Measurements from ENCODE around the gene MTHFD2. TPM values are rescaled to one million over a fixed set of nuclear protein-coding genes. Genes with fewer than 3 reads are reported as not detected.

MTHFD2 gene
- total RNA-seq, 3 donors from 2014 or later (not counting 1 experiment from before 2014, with no cell fraction given), result 28.7 to 41.1 (median 40.5) TPM

DNA sequence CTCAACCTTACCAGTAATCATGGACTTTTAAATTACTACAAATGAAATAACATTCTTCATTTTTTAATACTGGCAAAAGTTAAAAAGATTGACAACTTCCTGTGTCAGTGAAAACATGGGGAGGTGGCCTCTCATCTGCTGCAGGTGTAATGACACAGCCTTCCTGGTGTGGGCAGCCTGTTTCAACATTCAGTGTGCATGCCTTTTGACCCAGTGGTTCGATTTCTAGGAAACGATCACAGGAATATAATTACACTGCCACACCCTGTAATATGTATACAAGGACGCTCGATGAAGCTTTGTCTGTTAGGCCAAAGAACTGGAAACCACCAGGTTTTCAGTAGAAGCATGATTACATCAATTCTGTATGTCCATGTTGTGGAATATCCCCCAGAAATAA lies 68.7 kb downstream of the MTHFD2 start:
- no peaks in the 10 kb centered on the region for H3K9me3 Mint-ChIP-seq
- peak overlapping the region in 1 of 2 donors; percentile 64 for H3K27ac Mint-ChIP-seq
- no peaks in the 10 kb centered on the region for H3K36me3 ChIP-seq (ENCODE audit: control insufficient read depth, insufficient read depth, low read length)
- peaks cover 7% of the 10 kb centered on the region for H3K4me1 ChIP-seq (ENCODE audit: control insufficient read depth, insufficient read depth, low read length)
- H3K27me3 ChIP-seq (ENCODE audit: control insufficient read depth, insufficient read depth, low read length), result no peaks in the 10 kb centered on the region
- peak overlapping the region; percentile 55 for H3K4me3 Mint-ChIP-seq
- no peak overlapping the region for H3K27ac ChIP-seq (ENCODE audit: low read length)
- peaks cover 8% of the 10 kb centered on the region in 2 donors for H3K4me1 Mint-ChIP-seq
- WGBS (ENCODE audit: insufficient coverage), result 34% methylated on average over 4 of the region's 4 CpGs
- intact Hi-C loops (cut with micrococcal nuclease), result no loop called here
- peak; percentile 61 to 94 (median 67) for ATAC-seq
- no peak overlapping the region for H3K4me3 ChIP-seq (ENCODE audit: low read length)
- peak in 1 of 2 donors; percentile 81 for DNase-seq
- TF ChIP-seq, protein P1, sequence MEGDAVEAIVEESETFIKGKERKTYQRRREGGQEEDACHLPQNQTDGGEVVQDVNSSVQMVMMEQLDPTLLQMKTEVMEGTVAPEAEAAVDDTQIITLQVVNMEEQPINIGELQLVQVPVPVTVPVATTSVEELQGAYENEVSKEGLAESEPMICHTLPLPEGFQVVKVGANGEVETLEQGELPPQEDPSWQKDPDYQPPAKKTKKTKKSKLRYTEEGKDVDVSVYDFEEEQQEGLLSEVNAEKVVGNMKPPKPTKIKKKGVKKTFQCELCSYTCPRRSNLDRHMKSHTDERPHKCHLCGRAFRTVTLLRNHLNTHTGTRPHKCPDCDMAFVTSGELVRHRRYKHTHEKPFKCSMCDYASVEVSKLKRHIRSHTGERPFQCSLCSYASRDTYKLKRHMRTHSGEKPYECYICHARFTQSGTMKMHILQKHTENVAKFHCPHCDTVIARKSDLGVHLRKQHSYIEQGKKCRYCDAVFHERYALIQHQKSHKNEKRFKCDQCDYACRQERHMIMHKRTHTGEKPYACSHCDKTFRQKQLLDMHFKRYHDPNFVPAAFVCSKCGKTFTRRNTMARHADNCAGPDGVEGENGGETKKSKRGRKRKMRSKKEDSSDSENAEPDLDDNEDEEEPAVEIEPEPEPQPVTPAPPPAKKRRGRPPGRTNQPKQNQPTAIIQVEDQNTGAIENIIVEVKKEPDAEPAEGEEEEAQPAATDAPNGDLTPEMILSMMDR (IDR thresholded peaks at IDR 0.05), result peak; percentile 33
- H3K36me3 Mint-ChIP-seq, result no peaks in the 10 kb centered on the region
- H3K9me3 ChIP-seq (ENCODE audit: control insufficient read depth, insufficient read depth, low read length), result no peaks in the 10 kb centered on the region
- H3K27me3 Mint-ChIP-seq (ENCODE audit: low read depth in 2 of 2), result no peaks in the 10 kb centered on the region

Other genes with a start within 250 kb of the MTHFD2 start
- 10 to 100 TPM; 40.0 to 47.9 (median 45.3) TPM for gene TET3, start 213.7 kb upstream of the MTHFD2 start, total RNA-seq
- gene BOLA3, start 50.7 kb upstream of the MTHFD2 start, total RNA-seq, result 10 to 100 TPM in 2 of 3 donors, 1 to 10 TPM in 1; 8.1 to 13.8 (median 11.9) TPM
- gene MOB1A, start 19.7 kb upstream of the MTHFD2 start, total RNA-seq, result 100 to 1,000 TPM; 211 to 239 (median 222) TPM
- 1 to 10 TPM; 5.3 to 8.4 (median 8.0) TPM for gene SLC4A5, start 144.8 kb downstream of the MTHFD2 start, total RNA-seq
- gene DCTN1, start 181.7 kb downstream of the MTHFD2 start, total RNA-seq, result 100 to 1,000 TPM; 103 to 116 (median 116) TPM
- gene C2orf81, start 223.0 kb downstream of the MTHFD2 start, total RNA-seq, result 1 to 10 TPM; 1.7 to 3.2 (median 1.7) TPM
- 10 to 100 TPM; 28.0 to 35.3 (median 28.0) TPM for gene WDR54, start 223.1 kb downstream of the MTHFD2 start, total RNA-seq
- gene RTKN, start 243.3 kb downstream of the MTHFD2 start, total RNA-seq, result 10 to 100 TPM; 11.0 to 26.5 (median 15.1) TPM

Data from natural killer cell (primary cell).